ENCODE results near the gene ITGAV. TPM values are rescaled to one million over a fixed set of nuclear protein-coding genes. Genes with fewer than 3 reads are reported as not detected.

ITGAV gene
- total and polyA plus RNA-seq, 2 of the 4 experiments (the other 2 are of a cell fraction) = 45.8 to 181 TPM

GRCh38 chr2:186590759-186591505 is 1.1 kb downstream of the ITGAV start:
- H3K36me3 ChIP-seq (ENCODE audit: control insufficient read depth, insufficient read depth, low read length) = no peaks in the 10 kb centered on the region
- ATAC-seq (ENCODE audit: low read depth) (no peak), DNase-seq (peak; percentile 45)
- peak overlapping the region; percentile 66 for H3K18ac ChIP-seq (ENCODE audit: low read depth, low read length)
- CTCF ChIA-PET = no interaction called here
- peak overlapping the region; percentile 90; the same call in 1 of the 2 replicates for H3K23ac ChIP-seq (ENCODE audit: low read depth, low read length)
- peak overlapping the region; percentile 83 for H3K4me3 ChIP-seq (ENCODE audit: insufficient read depth, low read depth, low read length)
- H2AK9ac ChIP-seq (replicated peaks; ENCODE audit: low read depth, low read length, poor library complexity) = peak overlapping the region; percentile 59
- peak overlapping the region; percentile 31; the same call in 2 of the 3 replicates for H2BK15ac ChIP-seq (ENCODE audit: low read depth, low read length)
- peak; percentile 31; the same call in 1 of the 2 replicates for TF ChIP-seq POLR2A (IDR thresholded peaks at IDR 0.05; ENCODE audit: low read depth, low read length)
- TF ChIP-seq CHD1 (IDR thresholded peaks at IDR 0.05; ENCODE audit: low read depth, low read length) = peak; percentile 44; the same call in 1 of the 2 replicates
- no peak for TF ChIP-seq NFE2L2 (IDR thresholded peaks at IDR 0.05; ENCODE audit: low read depth, low read length)
- TF ChIP-seq FOS (IDR thresholded peaks at IDR 0.05; ENCODE audit: low read depth, low read length) = peak; percentile 42; the same call in 1 of the 2 replicates
- H3K9ac ChIP-seq (ENCODE audit: low read depth, low read length) = peak overlapping the region; percentile 78
- H3K9me3 ChIP-seq (ENCODE audit: control insufficient read depth, insufficient read depth, low read length) = no peaks in the 10 kb centered on the region
- BruUV-seq (replicated peaks) = no TSS peak
- H4K91ac ChIP-seq (ENCODE audit: insufficient read depth, low read depth, low read length) = peak overlapping the region; percentile 50; the same call in 1 of the 2 replicates
- H2BK20ac ChIP-seq (ENCODE audit: low read depth, low read length) = peak overlapping the region; percentile 16; the same call in 1 of the 2 replicates
- WGBS, 2 experiments (ENCODE audit: extremely low coverage in 2 of 2, insufficient read length in 1 of 2) = 2% methylated on average over 8 of the region's 17 CpGs; no CpG with 5 or more reads in 1 of the 2 experiments
- H2AFZ ChIP-seq (replicated peaks; ENCODE audit: low read length, poor library complexity) = peak overlapping the region; percentile 99
- H2BK120ac ChIP-seq (ENCODE audit: low read depth, low read length) = peak overlapping the region; percentile 46
- peak overlapping the region; percentile 83 for H2BK5ac ChIP-seq (ENCODE audit: low read depth, low read length, poor library complexity, severe bottlenecking)
- POLR2A ChIA-PET (ENCODE audit: unreplicated experiment) = no interaction called here
- H3K56ac ChIP-seq (ENCODE audit: extremely low read depth, insufficient read depth, low read length) = peak overlapping the region; percentile 72
- peak overlapping the region; percentile 30 for H4K5ac ChIP-seq (ENCODE audit: low read depth, low read length)
- peak overlapping the region; percentile 100 for H3K4me2 ChIP-seq (ENCODE audit: low read depth, low read length)
- H3K9me1 ChIP-seq (ENCODE audit: insufficient read depth, low read length) = 0 out of 2 replicates have a peak, but pooled peaks cover 5% of the 10 kb centered on the region
- H3K79me1 ChIP-seq (ENCODE audit: low read depth in 1 of 2, low read length in 2 of 2) = peaks cover 9 to 50% of the 10 kb centered on the region in 2 experiments; a peak in 2 of 4 replicates
- no peaks in the 10 kb centered on the region for H3K27me3 ChIP-seq (ENCODE audit: control insufficient read depth, insufficient read depth, low read length)
- H3K4ac ChIP-seq (ENCODE audit: low read depth, low read length) = peak overlapping the region; percentile 74
- H2AK5ac ChIP-seq (ENCODE audit: low read depth, low read length) = peak overlapping the region; percentile 6; the same call in 1 of the 2 replicates
- peaks cover 8% of the 10 kb centered on the region for H3K4me1 ChIP-seq (ENCODE audit: control insufficient read depth, insufficient read depth, low read length)
- intact Hi-C loops (cut with micrococcal nuclease) = loop anchor here (1.0 to 2.0 kb wide), 3 partner anchors 47 to 86 kb away; no protein-coding TSS in a partner anchor
- in situ Hi-C loops (cut with MboI; ENCODE audit: low sequenced_read_pairs) = no loop called here
- H3K27ac ChIP-seq (ENCODE audit: insufficient read depth, low read length) = peak overlapping the region; percentile 83
- peak overlapping the region; percentile 45 to 56; a peak in 2 of 4 replicates for H4K8ac ChIP-seq (ENCODE audit: low read depth in 2 of 2, low read length in 2 of 2)
- dilution Hi-C loops (cut with HindIII; ENCODE audit: low sequenced_read_pairs, unreplicated experiment) = no loop called here
- peak overlapping the region; percentile 91 for H3K14ac ChIP-seq (replicated peaks; ENCODE audit: low read depth, low read length)
- H4K20me1 ChIP-seq (ENCODE audit: insufficient read depth, low read length) = no peaks in the 10 kb centered on the region; the same call in 1 of the 2 replicates
